ENCODE results near the gene RABGAP1L.
A peak's percentile ranks its signal among the peaks of the same experiment; 100 is the strongest.
"Not testable (repeated sequence)": the region's sequence is repeated elsewhere in the genome, so short reads cannot be mapped to it uniquely, and the experiment has no call there.

RABGAP1L gene

GRCh38 chr1:175036476-175036875 is 877.2 kb downstream of the RABGAP1L start:
- Histone ChIP-seq H3K36me3 (ENCODE audit: insufficient read depth, insufficient read length, low read length) (no peaks in the 10 kb centered on the region), H3K9ac (ENCODE audit: insufficient read length, low read depth) (no peak overlapping the region), H3K9me3 (ENCODE audit: insufficient read depth, low read length) (no peaks in the 10 kb centered on the region), H3K4me3 (ENCODE audit: insufficient read length, low read depth) (no peak overlapping the region), H3K27me3 (ENCODE audit: insufficient read depth, insufficient read length) (no peaks in the 10 kb centered on the region), H3K4me1 (ENCODE audit: insufficient read depth, insufficient read length) (peaks cover 2% of the 10 kb centered on the region)
- peak; percentile 54 for DNase-seq (ENCODE audit: low read depth, low spot score)
- TF ChIP-seq SUZ12 (IDR thresholded peaks at IDR 0.05; ENCODE audit: extremely low read depth, insufficient read depth, insufficient read length) (no peak), YY1 (IDR thresholded peaks at IDR 0.05; ENCODE audit: insufficient read depth, insufficient read length) (no peak), ZNF274 (IDR thresholded peaks at IDR 0.05; ENCODE audit: low read depth, low read length) (no peak)

DNA sequence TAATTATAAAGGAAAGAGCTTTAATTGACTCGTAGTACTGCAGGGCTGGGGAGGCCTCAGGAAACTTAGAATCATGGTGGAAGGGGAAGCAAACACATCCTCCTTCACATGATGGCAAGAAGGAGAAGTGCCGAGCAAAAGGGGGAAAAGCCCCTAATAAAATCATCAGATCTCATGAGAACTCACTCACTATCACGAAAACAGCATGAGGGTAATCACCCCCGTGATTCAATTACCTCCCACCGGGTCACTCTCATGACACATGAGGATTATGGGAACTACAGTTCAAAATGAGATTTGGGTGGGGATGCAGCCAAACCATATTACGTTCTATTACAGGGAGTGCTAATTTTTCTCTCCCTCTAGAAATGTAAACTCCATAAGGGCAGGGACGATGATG is 878.1 kb downstream of the RABGAP1L start:
- Histone ChIP-seq H3K36me3 (ENCODE audit: insufficient read depth, insufficient read length, low read length) (no peaks in the 10 kb centered on the region), H3K4me1 (ENCODE audit: insufficient read depth, insufficient read length) (peaks cover 2% of the 10 kb centered on the region), H3K27me3 (ENCODE audit: insufficient read depth, insufficient read length) (no peaks in the 10 kb centered on the region), H3K9ac (ENCODE audit: insufficient read length, low read depth) (no peak overlapping the region), H3K9me3 (ENCODE audit: insufficient read depth, low read length) (no peaks in the 10 kb centered on the region), H3K4me3 (ENCODE audit: insufficient read length, low read depth) (no peak overlapping the region)
- no peak for DNase-seq (ENCODE audit: low read depth, low spot score)
- TF ChIP-seq YY1 (IDR thresholded peaks at IDR 0.05; ENCODE audit: insufficient read depth, insufficient read length) (no peak), SUZ12 (IDR thresholded peaks at IDR 0.05; ENCODE audit: extremely low read depth, insufficient read depth, insufficient read length) (no peak), ZNF274 (IDR thresholded peaks at IDR 0.05; ENCODE audit: low read depth, low read length) (no peak)

- no peaks in the 10 kb centered on the region for H3K27me3 ChIP-seq (ENCODE audit: insufficient read depth, insufficient read length)
- no peaks in the 10 kb centered on the region for H3K36me3 ChIP-seq (ENCODE audit: insufficient read depth, insufficient read length, low read length)
- no peak overlapping the region for H3K4me3 ChIP-seq (ENCODE audit: insufficient read length, low read depth)
- no peak overlapping the region for H3K9ac ChIP-seq (ENCODE audit: insufficient read length, low read depth)
- peaks cover 9% of the 10 kb centered on the region for H3K4me1 ChIP-seq (ENCODE audit: insufficient read depth, insufficient read length)
- no peaks in the 10 kb centered on the region for H3K9me3 ChIP-seq (ENCODE audit: insufficient read depth, low read length)
- TF ChIP-seq ZNF274 (IDR thresholded peaks at IDR 0.05; ENCODE audit: low read depth, low read length) (no peak), SUZ12 (IDR thresholded peaks at IDR 0.05; ENCODE audit: extremely low read depth, insufficient read depth, insufficient read length) (no peak), YY1 (IDR thresholded peaks at IDR 0.05; ENCODE audit: insufficient read depth, insufficient read length) (no peak)
- DNase-seq (ENCODE audit: low read depth, low spot score) = no peak
Measured at GRCh38 chr1:175040324-175040879, 881.1 kb downstream of the RABGAP1L start.

DNA sequence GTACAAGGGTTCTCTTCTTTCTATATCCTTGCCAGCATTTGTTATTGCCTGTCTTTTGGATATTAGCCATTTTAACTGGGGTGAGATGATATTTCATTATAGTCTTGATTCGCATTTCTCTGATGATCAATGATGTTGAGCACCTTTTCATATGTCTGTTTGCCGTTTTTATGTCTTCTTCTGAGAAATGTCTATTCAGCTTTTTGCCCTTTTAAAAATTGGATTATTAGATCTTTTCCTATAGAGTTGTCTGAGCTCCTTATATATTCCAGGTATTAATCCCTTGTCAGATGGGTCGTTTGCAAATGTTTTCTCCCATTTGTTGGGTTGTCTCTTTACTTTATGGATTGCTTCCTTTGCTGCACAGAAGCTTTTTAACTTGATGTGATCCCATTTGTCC is 883.3 kb downstream of the RABGAP1L start:
- Histone ChIP-seq H3K4me3 (ENCODE audit: insufficient read length, low read depth) (no peak overlapping the region), H3K9ac (ENCODE audit: insufficient read length, low read depth) (no peak overlapping the region), H3K27me3 (ENCODE audit: insufficient read depth, insufficient read length) (no peaks in the 10 kb centered on the region), H3K36me3 (ENCODE audit: insufficient read depth, insufficient read length, low read length) (no peaks in the 10 kb centered on the region), H3K4me1 (ENCODE audit: insufficient read depth, insufficient read length) (peaks cover 6% of the 10 kb centered on the region), H3K9me3 (ENCODE audit: insufficient read depth, low read length) (no peaks in the 10 kb centered on the region)
- no peak for DNase-seq (ENCODE audit: low read depth, low spot score)
- no peak for TF ChIP-seq YY1 (IDR thresholded peaks at IDR 0.05; ENCODE audit: insufficient read depth, insufficient read length)
- no peak for TF ChIP-seq ZNF274 (IDR thresholded peaks at IDR 0.05; ENCODE audit: low read depth, low read length)
- no peak for TF ChIP-seq SUZ12 (IDR thresholded peaks at IDR 0.05; ENCODE audit: extremely low read depth, insufficient read depth, insufficient read length)

- Histone ChIP-seq H3K4me1 (ENCODE audit: insufficient read depth, insufficient read length) (peaks cover 6% of the 10 kb centered on the region), H3K4me3 (ENCODE audit: insufficient read length, low read depth) (no peak overlapping the region), H3K9ac (ENCODE audit: insufficient read length, low read depth) (no peak overlapping the region), H3K9me3 (ENCODE audit: insufficient read depth, low read length) (no peaks in the 10 kb centered on the region), H3K27me3 (ENCODE audit: insufficient read depth, insufficient read length) (no peaks in the 10 kb centered on the region), H3K36me3 (ENCODE audit: insufficient read depth, insufficient read length, low read length) (no peaks in the 10 kb centered on the region)
- TF ChIP-seq ZNF274 (IDR thresholded peaks at IDR 0.05; ENCODE audit: low read depth, low read length) (no peak), SUZ12 (IDR thresholded peaks at IDR 0.05; ENCODE audit: extremely low read depth, insufficient read depth, insufficient read length) (no peak), YY1 (IDR thresholded peaks at IDR 0.05; ENCODE audit: insufficient read depth, insufficient read length) (no peak)
- DNase-seq (ENCODE audit: low read depth, low spot score) = no peak
Measured at GRCh38 chr1:175043824-175044223, 884.5 kb downstream of the RABGAP1L start.

DNA sequence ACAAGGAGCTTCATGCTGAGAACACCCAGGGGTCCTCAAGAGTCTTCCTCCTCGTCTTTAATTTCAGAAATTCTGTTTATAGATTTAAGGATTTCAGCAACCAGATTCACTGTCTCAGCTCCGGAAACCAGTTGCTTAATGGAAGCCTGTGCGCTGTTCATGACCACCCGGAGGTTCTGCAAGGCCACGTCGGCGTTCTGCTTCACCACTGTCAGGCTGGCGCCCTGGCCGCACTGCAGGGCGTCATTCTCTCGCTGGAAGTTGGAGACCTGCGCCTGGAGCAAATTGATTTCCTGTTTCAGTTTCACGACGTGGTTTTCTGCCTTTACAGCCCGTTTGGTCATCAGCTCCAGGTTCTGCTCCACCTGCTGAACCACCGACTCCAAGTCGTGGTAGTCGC is 885.3 kb downstream of the RABGAP1L start:
- H3K4me3 ChIP-seq (ENCODE audit: insufficient read length, low read depth); H3K9me3 ChIP-seq (ENCODE audit: insufficient read depth, low read length); H3K36me3 ChIP-seq (ENCODE audit: insufficient read depth, insufficient read length, low read length); DNase-seq (ENCODE audit: low read depth, low spot score); H3K4me1 ChIP-seq (ENCODE audit: insufficient read depth, insufficient read length); H3K9ac ChIP-seq (ENCODE audit: insufficient read length, low read depth); H3K27me3 ChIP-seq (ENCODE audit: insufficient read depth, insufficient read length): not testable (repeated sequence)

All from NT2/D1 (cell line).